KMS-11 (cell line): Measurements from ENCODE around the gene RNF150.

Experiments
- H2AFZ ChIP-seq: fragments of 200-600 bp; sonication (generic); 2 replicates; pipeline ENCODE4 v1.6.1; 2016; ENCODE audit warnings: antibody characterized with exemption, mixed run types, low read depth
- H3K27ac ChIP-seq: fragments of 200-600 bp; sonication (generic); 2 replicates; pipeline ENCODE4 v1.6.1; 2016; ENCODE audit warnings: mild to moderate bottlenecking, mixed run types
- H3K27me3 ChIP-seq: fragments of 200-600 bp; sonication (generic); 2 replicates; pipeline ENCODE4 v1.6.1; 2017; ENCODE audit warnings: mild to moderate bottlenecking, low read depth, mixed run types, moderate library complexity; ENCODE audit not compliant: insufficient read depth
- H3K36me3 ChIP-seq: fragments of 200-600 bp; sonication (generic); 2 replicates; pipeline ENCODE4 v1.6.1; 2017; ENCODE audit warnings: mild to moderate bottlenecking, mixed run types; ENCODE audit not compliant: insufficient read depth
- H3K4me1 ChIP-seq: fragments of 200-600 bp; sonication (generic); 2 replicates; pipeline ENCODE4 v1.6.1; 2016; ENCODE audit warnings: mild to moderate bottlenecking, low read depth, mixed run types; ENCODE audit not compliant: poor library complexity, severe bottlenecking
- H3K4me2 ChIP-seq: fragments of 200-600 bp; sonication (generic); 2 replicates; pipeline ENCODE4 v1.7.0; 2016; ENCODE audit warnings: mild to moderate bottlenecking, mixed run types
- H3K4me3 ChIP-seq: fragments of 200-600 bp; sonication (generic); IDR thresholded peaks from 2 replicates; pipeline ENCODE4 v1.6.1; 2017; ENCODE audit warnings: low read depth, low read length, mixed read lengths; ENCODE audit not compliant: insufficient read depth
- H3K79me2 ChIP-seq: fragments of 200-600 bp; sonication (generic); 2 replicates; pipeline ENCODE4 v1.6.1; 2016; ENCODE audit warnings: low read depth, mixed run types; ENCODE audit not compliant: insufficient read depth
- H3K9ac ChIP-seq: fragments of 200-600 bp; sonication (generic); 2 replicates; pipeline ENCODE4 v1.6.1; 2016; ENCODE audit warnings: mild to moderate bottlenecking, mixed run types
- H4K20me1 ChIP-seq: fragments of 200-600 bp; sonication (generic); 2 replicates; pipeline ENCODE4 v1.6.1; 2016; ENCODE audit warnings: mild to moderate bottlenecking, mixed run types; ENCODE audit not compliant: insufficient read depth
- CTCF ChIP-seq: fragments of 200-600 bp; sonication (generic); conservative IDR thresholded peaks from 2 replicates; pipeline ENCODE4 v1.6.1; 2017; ENCODE audit warnings: low read depth, mild to moderate bottlenecking, antibody characterized with exemption, low read length, moderate library complexity, mixed read lengths

Gene RNF150

GRCh38 chr4:140982613-140983340 lies 150.5 kb downstream of the RNF150 start:
- H3K79me2 ChIP-seq, result no peaks in the 10 kb centered on the region
- H3K4me1 ChIP-seq, result no peaks in the 10 kb centered on the region
- no peaks in the 10 kb centered on the region for H3K36me3 ChIP-seq
- H3K27me3 ChIP-seq, result no peaks in the 10 kb centered on the region
- no peak for TF ChIP-seq CTCF
- no peak overlapping the region for H3K4me2 ChIP-seq
- H4K20me1 ChIP-seq, result no peaks in the 10 kb centered on the region
- no peak overlapping the region for H2AFZ ChIP-seq
- H3K9ac ChIP-seq, result no peak overlapping the region
- no peak overlapping the region for H3K4me3 ChIP-seq
- no peak overlapping the region for H3K27ac ChIP-seq

GRCh38 chr4:140980426-140981200 lies 152.7 kb downstream of the RNF150 start:
- no peaks in the 10 kb centered on the region for H3K27me3 ChIP-seq
- no peak overlapping the region for H3K9ac ChIP-seq
- no peak overlapping the region for H3K4me2 ChIP-seq
- H3K79me2 ChIP-seq, result no peaks in the 10 kb centered on the region
- H3K4me3 ChIP-seq, result no peak overlapping the region
- TF ChIP-seq CTCF, result no peak
- H4K20me1 ChIP-seq, result no peaks in the 10 kb centered on the region
- H2AFZ ChIP-seq, result no peak overlapping the region
- H3K36me3 ChIP-seq, result no peaks in the 10 kb centered on the region
- no peak overlapping the region for H3K27ac ChIP-seq
- H3K4me1 ChIP-seq, result no peaks in the 10 kb centered on the region

DNA sequence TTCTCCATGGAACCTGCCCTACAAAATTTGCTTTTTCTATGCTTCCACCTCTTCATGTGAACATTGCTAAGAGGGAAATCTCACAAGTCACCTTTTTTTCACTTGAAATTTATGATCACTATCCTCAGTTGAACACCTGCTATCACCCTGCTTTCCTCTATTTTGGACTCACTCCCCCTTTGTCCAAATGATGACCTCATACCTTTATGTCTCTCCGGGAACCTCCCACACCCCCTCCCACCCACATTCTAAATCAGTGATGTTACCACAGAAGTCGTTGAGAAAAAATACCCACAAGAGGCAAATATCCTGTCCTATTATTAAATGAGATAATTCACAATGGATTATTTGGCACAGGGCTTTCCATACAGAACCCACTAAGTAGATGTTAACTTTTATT lies 156.5 kb downstream of the RNF150 start:
- TF ChIP-seq CTCF, result no peak
- H3K27me3 ChIP-seq, result no peaks in the 10 kb centered on the region
- H3K4me2 ChIP-seq, result no peak overlapping the region
- H3K4me1 ChIP-seq, result no peaks in the 10 kb centered on the region
- no peak overlapping the region for H3K9ac ChIP-seq
- no peaks in the 10 kb centered on the region for H3K36me3 ChIP-seq
- no peak overlapping the region for H3K27ac ChIP-seq
- H3K4me3 ChIP-seq, result no peak overlapping the region
- no peak overlapping the region for H2AFZ ChIP-seq
- no peaks in the 10 kb centered on the region for H3K79me2 ChIP-seq
- no peaks in the 10 kb centered on the region for H4K20me1 ChIP-seq

- no peak for TF ChIP-seq CTCF
- no peaks in the 10 kb centered on the region for H3K79me2 ChIP-seq
- H3K4me1 ChIP-seq, result peaks cover 10% of the 10 kb centered on the region
- H2AFZ ChIP-seq, result no peak overlapping the region
- H3K36me3 ChIP-seq, result no peaks in the 10 kb centered on the region
- no peak overlapping the region for H3K9ac ChIP-seq
- H4K20me1 ChIP-seq, result no peaks in the 10 kb centered on the region
- no peak overlapping the region for H3K4me2 ChIP-seq
- H3K4me3 ChIP-seq, result no peak overlapping the region
- no peak overlapping the region for H3K27ac ChIP-seq
- H3K27me3 ChIP-seq, result no peaks in the 10 kb centered on the region
These were observed 162.0 kb downstream of the RNF150 start for GRCh38 chr4:140971077-140971792.
